Stimulated activated CD4-positive, alpha-beta T cell treated with anti-CD3 and anti-CD28 coated beads, Interleukin-12 subunit alpha, Interleukin-12 subunit beta, amount 100 ng/mL, for 4 hours (primary cell): ENCODE results near the gene OPRD1.
"Not testable (repeated sequence)": the region's sequence is repeated elsewhere in the genome, so short reads cannot be mapped to it uniquely, and the experiment has no call there.

Source experiments
- DNase-seq: peaks from one replicate; pipeline ENCODE4 v3.0.0-alpha.2; 2020

OPRD1 gene

DNA sequence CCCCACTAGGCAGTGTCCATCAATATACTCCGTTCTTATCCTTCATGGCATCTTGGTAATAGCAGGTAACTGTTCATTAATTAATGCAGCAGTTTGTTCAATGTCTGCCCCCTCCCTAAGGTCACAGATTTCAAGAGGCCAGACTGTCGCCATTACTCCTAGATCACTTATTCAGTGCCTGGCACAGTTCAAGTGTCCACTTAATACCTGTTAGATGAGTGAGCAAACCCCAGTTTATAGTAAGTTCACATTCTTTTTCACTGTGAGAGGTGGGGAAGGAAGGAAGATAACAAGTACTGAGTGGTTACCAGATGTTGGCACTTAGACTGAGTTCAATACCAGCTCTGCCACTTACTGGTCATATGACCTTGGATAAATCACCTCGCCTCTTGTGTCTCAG lies 36.4 kb downstream of the OPRD1 start:
- no peak for DNase-seq

DNA sequence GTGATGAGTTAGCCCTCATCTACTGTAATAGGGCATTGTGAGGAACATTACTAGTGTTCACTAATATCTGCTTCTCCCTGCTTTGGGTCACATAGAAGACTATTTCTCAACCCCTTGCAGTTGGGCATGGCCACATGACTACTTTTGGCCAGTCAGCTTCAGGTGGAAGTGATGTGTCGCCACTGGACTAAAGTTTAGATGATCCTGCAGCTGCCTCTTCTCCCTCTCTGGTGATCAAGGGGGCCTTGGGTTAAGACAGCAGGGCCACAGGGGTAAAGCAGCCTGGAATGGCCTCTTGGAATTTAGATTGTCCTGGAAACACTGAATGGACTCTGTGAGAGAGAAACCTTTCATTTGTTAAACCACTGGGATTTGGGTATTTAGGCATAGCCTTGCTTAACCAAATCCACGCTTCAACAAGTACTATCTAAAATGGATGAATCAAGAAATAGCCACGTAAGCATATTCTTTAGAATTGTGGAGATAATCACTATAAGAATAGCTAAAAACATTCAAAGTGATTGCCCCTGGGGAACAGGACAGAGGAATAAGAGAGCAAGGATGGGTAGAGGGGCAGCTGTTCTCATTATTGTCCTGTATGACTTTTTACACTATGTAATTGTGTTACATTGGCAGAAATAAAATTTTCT lies 41.2 kb downstream of the OPRD1 start:
- no peak for DNase-seq

DNA sequence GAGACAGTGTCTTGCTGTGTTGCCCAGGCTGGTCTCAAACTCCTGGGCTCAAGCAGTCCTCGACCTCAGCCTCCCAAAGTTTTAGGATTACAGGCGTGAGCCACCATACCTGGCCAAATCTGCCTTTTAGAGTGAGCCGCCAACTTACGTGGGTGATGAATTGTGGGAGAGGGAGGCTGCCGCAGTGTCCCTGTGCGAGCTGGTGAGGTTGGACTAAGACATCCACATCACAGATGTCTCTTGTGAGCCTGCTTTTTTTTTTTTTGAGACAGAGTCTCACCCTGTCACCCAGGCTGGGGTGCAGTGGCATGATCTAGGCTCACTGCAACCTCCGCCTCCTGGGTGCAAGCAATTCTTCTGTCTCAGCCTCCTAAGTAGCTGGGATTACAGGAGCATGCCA lies 42.4 kb downstream of the OPRD1 start:
- not testable (repeated sequence) for DNase-seq

DNA sequence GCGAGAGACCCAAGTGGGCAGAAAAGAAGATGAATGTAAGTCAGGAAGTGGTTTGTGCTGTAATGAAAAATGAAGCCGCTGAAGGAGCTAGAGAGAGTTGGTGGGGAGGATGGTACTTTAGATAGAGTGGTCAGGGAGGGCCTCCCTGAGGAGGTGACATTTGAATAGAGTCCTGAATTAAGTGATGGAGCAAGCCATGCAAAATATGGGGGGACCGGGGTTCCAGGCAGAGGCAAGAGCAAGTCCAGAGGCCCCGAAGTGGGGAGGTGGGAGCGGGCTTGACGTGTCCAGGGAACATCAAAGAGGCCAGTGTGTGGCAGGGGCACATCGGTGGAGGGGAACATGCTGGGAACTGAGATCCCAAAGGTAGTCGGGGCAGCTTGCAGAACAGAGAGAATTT lies 43.1 kb downstream of the OPRD1 start:
- DNase-seq, result no peak

DNA sequence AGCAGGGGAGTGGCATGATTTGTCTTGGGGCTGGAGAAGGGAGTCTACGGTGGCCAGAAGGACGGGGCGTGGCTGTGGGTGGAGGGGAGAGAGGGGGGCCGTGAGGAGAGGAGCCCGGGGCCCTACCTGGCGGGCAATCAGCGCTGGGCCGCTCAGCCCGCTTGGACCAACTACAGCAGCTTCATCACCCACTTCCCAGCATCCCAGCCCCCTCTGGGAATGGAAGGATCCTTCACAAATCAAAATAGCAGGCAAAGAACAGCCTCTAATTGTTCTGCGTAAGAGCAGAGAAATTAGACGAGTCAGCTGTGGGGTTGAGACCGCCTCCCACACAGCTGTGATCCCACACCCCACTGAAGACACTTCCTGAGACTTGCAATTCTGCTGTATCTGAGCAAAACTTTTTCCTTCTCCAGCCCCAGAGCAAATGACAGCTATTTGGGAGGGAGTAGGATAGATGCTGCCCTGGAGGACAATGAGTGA lies 43.5 kb downstream of the OPRD1 start:
- DNase-seq, result no peak

DNA sequence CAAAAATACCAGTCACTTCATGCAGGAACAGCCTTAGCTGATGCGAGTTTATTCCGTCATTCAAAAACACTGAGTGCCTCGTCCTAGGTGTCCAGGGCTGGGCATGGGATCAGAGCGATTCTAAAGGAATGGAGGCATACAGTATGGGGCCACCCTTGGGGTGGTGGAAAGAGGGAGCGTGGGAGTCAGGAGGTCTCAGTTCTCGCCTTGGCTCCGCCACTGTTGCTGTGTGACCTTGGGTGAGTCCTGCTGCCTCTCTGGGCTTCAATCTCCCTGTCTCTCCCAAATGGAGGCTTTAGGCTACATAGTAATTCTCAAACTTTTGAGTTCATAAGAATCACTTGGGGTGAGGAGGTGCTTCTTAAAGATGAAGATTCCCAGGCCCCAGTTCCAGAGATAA lies 44.0 kb downstream of the OPRD1 start:
- DNase-seq, result no peak

DNA sequence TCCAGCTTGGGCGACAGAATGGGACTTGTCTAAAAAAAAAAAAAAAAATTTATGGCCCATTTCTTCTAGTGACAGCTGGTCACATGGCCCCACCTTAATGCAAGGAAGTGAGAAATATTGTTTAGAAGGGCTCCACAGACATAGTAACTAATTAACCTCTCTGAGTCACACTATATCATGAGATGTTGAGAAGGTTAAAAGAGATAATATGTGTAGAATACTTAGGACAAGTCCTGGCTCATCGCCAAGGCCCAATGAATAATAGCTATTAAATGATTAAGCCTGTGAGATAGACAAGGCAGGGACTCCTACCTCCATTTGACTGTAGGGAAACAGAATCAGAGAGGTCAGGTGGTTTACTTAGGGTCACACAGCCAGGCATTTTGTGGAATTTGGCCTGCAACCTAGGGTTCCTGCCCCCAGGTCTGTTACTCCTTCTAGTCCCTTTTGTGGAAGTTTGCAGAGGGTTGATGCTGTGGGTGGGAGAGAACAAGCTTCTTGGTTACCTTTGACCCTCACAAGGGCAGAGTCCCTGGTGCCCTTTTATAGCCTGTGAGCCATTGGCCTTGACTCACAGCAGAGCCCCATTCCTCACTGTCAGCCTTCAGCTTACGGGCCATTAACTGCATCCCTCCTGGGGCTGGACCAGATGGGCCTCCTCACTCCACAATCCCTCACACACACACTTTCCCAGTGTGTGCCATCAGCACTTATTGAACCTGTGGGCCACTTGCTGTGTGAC lies 48.5 kb downstream of the OPRD1 start:
- DNase-seq, result no peak

DNA sequence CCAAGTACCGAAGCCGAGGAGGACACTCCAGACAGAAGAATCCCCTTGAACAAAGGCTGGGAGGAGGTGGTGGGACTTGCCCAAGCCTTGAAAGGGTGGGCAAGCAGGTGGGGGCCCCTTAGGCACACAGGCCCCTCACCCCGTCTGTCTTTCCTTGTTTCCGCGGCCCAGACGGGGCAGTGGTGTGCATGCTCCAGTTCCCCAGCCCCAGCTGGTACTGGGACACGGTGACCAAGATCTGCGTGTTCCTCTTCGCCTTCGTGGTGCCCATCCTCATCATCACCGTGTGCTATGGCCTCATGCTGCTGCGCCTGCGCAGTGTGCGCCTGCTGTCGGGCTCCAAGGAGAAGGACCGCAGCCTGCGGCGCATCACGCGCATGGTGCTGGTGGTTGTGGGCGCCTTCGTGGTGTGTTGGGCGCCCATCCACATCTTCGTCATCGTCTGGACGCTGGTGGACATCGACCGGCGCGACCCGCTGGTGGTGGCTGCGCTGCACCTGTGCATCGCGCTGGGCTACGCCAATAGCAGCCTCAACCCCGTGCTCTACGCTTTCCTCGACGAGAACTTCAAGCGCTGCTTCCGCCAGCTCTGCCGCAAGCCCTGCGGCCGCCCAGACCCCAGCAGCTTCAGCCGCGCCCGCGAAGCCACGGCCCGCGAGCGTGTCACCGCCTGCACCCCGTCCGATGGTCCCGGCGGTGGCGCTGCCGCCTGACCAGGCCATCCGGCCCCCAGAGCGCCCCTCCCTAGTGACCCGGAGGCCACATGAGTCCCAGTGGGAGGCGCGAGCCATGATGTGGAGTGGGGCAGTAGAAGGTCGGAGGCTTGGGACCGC lies 50.8 kb downstream of the OPRD1 start:
- DNase-seq, result no peak

DNA sequence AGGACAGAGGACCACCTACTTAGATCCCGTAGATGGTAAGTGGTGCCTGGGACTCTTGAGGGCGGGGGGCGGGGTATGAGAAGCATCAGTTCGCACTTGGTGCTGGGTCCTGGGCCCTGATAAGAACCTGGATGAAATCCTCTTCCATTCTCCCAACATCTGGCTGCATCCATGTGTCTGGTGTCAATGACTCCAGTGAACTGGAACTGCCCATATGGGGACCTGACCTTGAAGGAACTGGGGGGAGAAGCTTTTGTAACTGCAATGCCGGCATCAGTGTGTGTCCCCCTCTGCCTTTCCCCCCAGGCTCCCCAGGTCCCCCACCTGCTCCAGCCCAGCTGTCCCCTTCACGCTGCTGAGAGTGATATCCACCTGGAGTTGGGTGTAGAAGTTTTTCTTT lies 52.7 kb downstream of the OPRD1 start:
- DNase-seq, result no peak

DNA sequence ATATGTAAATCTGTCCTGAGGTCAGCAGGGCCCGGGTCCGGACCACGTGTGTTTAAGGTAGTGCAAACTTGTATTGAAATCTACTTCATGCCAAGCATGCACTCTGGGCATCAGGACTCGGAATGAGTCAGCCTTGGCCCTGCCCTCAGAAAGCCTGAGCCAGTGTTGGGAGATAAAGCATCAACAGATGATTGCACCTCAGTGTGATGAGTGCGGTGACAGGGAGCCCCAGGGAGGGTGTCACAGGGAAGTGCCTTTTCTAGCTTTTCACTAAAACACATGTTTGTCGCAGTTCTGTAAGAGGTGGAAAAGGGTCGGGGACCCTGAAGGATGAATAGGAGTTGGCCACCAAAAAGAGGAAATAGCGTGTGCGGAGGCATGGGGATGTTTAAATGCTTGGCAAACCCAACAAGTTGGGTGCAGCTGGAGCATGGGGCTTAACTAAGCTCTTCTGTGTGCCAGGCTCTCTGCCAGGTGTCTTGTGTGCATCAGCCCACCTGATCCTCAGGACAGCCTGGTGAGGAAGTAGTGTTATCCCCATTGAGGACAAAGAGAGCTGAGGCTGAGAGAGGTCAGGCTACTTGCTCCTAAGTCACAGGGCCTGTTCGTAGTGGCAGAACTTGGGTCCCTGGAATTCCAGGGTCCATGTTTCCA lies 54.2 kb downstream of the OPRD1 start:
- no peak for DNase-seq

DNA sequence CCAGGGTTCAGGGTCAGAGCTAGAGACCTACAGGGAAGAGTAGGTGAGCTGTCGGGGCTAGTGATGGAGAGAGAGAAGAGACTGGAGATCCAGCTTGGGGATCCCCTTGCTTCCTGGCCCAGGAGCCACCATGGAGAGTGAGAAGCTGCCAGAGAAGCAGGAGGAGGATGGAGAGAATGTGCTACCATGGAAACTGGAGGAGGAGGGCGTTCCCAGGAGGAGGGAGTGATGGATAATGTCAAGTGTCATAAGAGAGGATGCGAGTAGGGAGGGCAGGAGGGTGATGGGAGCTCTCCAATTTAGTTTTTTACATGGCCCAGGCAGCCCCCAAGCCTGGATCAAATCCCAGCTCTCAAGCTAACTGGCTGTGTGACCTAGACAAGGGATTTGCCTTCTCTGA lies 55.9 kb downstream of the OPRD1 start:
- no peak for DNase-seq

DNA sequence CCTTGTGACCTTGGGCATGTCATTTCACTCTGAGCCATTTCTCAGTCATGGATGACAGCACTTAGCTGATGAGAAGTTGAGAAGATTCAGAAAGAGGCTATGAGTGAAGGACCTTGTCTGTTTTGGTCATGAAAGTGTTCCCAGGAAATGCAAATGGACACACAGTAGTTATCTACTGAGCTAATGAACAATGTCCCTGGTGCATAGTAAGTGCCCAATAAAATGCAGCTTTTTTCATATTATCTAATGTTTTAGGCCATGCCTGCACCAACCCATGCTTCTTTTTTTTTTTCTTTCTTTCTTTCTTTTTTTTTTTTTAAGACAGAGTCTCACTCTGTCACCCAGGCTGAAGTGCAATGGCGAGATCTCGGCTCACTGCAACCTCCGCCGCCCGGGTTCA lies 58.0 kb downstream of the OPRD1 start:
- DNase-seq, result no peak

DNA sequence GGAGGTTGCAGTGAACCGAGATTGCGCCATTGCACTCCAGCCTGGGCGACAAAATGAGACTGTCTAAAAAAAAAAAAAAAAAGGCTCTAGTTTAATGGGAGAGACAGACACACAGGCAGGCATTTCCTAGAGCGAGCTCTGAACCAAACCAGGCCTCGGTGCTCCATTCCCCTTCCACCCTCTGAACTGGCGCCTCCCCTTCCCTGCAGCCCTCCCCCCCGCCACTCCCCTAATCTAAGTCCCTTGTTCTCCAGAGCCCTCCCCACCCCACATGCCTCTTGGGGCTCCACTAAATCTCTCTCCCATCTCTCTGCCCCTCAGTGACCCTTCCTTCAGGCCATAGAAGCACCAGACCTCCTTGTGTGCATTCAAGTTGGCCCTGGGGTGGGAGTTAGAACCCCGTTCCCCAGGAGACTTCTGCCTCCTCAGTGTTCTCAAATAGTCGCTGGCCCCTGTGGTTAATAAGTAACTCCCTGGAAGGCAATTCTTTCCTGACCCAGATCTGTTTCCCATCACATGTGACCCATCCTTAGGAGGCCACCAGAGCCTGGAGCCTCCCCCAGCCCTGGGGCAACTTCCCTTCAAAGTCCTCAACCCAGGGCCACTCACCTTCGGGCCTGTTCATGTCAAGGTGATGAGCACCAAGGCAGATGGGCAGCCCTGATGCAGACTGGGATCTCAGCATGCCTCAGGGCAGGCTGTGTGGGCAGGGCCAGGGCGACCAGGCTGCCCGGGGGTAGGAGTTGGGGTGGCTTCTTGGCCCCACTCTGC lies 59.8 kb downstream of the OPRD1 start:
- no peak for DNase-seq

DNA sequence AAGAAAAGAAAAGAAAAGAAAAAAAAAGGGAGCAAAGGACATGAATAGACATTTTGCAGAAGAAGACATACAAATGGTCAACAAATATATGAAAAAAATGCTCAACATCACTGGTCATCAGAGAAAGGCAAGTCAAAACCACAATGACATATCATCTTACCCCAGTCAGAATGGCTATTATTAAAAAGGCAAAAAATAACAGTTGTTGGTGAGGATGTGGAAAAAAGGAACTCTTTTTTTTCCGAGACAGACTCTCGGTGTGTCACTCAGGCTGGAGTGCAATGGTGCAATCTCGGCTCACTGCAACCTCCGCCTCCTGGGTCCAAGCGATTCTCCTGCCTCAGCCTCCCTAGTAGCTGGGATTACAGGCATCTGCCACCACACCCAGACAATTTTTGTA lies 63.2 kb downstream of the OPRD1 start:
- not testable (repeated sequence) for DNase-seq

DNA sequence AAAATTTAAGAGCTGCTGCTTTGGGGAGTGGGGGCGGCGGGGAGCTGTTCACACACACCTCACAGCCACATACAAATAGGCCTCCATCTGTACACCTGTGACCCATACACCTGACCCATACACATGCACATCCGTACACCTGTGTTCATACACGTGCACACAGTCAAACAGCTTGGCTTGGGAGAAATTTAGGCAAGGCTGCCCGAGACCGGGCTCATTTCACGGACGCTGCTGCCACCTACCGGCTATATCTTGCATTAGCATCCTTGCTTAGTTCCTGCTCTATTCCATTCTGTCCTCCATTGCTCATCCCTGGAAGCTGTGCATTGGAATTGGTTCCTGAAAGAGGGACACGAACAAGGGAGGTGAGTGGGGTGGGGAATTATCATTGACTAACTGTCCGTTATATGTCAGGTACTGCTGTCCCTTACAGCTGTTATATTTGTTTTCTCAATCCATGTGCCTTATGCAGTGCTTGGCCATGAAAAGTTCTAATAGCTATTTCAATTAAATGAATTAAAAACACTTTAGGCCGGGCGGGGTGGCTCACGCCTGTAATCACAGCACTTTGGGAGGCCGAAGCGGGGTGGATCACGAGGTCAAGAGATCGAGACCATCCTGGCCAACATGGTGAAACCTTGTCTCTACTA lies 65.3 kb downstream of the OPRD1 start:
- peak; percentile 68 for DNase-seq

DNA sequence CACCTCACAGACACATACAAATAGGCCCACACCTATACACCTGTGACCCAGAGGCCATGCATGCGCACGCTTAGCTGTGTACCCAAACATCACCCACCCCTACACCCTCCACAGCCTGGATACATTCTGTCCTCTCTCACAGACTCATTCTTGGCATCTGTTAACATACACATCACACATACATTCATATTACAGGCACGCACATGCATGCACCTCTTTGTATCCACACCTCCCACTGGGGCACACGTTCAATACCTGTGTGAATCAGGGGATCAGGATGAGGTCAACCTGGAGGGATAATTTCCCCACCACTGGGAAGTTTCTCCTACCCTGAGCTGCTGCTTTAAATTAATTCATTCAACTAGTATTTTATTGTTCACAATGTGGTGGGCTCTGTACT lies 66.8 kb downstream of the OPRD1 start:
- DNase-seq, result no peak

DNA sequence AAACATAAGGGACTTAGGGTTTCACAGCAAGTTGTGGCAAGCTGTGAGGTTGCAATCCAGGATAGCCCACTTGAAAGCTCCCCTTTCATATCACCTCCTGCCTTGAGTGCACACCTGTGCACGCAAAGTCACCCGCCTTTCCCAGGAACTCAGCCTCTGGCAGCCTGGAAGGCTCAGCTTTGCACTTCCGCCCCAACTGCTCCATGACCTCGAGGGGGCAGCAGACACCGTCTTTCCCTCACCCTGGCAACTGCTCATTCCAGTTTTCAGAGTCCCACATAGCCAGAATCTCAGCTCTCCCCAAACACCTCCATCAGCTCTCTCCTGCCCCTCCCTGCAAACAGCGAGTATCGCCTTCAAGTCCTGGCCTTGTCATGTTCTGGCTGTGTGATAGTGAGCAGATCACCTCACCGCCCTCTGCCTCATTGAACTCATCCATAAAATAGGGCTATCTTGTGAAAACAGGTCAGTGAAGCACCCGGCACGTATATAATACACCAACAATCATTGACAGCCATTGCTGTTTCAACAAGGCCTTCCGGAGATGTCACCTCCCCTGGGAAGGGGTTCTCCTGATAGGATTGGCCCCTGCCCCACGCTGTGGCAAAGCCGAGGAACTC lies 70.1 kb downstream of the OPRD1 start:
- DNase-seq, result peak; percentile 76

DNA sequence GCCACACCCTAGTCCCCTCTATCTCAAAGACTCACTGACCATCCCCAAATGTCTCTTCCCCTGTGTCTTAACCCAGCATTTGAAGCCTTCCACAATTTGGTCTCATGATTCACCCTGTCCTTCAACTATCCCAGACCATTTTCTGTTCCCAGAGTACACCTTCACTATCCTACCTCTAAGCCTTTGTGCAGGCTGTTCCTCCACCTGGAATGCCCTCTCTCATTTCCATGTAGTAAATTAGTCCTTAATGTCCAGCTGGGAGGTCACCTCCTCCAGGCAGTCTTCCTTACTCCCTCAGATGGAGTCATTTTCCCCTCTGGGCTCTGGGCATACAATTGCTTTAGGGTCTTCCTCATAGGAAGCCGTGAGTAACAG lies 71.3 kb downstream of the OPRD1 start:
- DNase-seq, result no peak

DNA sequence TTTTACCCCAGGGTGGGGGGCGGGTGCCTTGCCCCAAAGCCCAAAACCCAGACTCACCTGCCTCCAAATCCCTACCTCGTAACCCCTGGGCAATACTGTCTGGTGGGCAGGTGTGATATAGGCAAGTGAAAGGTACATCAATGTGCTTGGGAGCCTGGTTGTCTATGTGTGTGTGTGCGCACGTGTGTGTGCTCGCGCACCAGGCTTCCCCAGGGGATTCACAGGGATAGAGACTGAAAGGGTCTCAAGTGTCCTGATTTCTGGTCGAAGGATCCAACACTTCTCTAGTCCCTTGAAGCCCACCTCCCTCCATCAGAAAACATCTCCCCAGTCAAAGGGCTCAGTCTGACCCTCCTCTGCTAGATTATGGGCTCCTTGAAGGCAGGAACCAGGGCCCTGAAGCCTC lies 73.5 kb downstream of the OPRD1 start:
- DNase-seq, result no peak

DNA sequence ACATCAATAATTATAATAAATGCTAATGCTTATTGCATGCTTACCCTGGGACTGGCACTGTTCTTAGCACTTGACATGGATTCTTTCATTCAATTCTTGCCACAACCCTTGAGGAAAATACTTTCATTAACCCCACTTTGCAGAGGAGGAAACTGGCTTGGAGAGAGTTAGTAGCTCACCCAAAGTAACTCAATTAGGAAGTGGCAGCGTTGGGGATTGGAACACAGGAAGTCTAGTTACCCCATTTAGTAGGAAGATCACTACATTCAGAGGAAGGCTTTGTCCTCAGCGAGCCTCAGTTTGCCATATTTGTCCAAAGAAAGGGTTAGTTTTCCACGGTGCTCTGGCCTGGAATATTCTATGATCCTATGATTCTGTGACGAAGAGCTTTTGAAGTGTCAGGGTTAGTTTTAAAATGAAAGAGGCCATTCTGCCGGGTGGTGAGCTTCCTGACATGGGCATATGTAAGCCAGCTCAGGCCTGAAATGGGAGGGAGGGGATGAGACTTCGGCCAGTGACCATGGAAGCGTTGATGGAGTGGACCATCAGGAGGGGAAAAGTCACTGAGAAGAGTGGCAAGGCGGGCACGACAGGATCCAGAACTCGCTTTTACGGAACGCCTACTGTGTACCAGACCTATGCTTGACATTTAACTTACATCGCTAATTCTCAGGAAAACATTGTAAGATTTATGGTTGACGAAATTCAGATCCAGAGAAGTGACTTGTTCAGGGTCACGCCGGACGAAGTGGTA lies 74.2 kb downstream of the OPRD1 start:
- peak; percentile 5 for DNase-seq
